GM18868 (cell line): Measurements from ENCODE around the gene RAD51B.

Experiments used
- ATAC-seq: cut with Tn5 transposase; IDR thresholded peaks from one replicate; pipeline ENCODE4 v1.9.1; 2021; ENCODE audit warnings: mild to moderate bottlenecking, moderate library complexity; ENCODE audit not compliant: unreplicated experiment

Gene RAD51B

GRCh38 chr14:68551045-68551683 is 731.6 kb downstream of the RAD51B start:
- no peak for ATAC-seq

- no peak for ATAC-seq
Measured at GRCh38 chr14:68552075-68552474, 732.5 kb downstream of the RAD51B start.

DNA sequence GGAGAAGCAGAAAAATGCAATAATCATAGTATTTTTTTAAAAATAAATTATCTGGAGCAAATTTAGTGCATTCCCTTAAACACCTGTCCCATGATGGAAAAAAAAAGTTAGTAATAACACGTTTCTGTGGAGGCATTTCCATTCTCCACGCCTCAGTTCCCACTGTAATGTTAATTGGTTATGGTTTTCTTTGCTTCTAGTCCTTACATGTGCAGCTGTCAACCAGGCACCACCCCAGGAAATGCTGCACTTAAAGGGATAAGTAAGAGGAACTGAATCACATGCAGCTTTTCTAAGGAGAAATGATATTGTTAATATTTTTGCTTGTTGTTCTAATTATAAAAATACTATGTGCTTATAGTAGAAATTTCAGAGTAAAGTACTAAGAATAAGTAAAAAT is 733.0 kb downstream of the RAD51B start:
- ATAC-seq, result no peak

GRCh38 chr14:68553311-68553710 is 733.7 kb downstream of the RAD51B start:
- no peak for ATAC-seq

DNA sequence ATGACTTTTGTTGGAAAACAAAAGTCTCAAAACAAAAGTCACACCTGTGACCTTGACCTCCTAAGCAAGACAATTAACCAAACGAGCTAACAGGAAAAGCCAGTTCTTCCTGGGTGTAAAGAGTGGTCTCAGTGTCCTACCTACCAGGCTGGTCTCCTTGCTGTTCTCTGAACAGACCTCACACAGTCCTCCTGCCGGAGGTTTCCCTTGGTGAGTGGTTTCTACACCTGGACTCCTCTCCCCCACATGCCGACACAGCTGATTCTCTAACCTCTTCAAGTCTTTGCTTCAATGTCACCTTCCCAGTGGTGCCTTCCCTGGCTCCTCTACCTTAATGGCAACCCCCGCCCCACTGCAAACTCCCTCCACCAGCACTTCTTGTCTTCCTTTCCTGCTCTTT is 734.7 kb downstream of the RAD51B start:
- ATAC-seq, result no peak

DNA sequence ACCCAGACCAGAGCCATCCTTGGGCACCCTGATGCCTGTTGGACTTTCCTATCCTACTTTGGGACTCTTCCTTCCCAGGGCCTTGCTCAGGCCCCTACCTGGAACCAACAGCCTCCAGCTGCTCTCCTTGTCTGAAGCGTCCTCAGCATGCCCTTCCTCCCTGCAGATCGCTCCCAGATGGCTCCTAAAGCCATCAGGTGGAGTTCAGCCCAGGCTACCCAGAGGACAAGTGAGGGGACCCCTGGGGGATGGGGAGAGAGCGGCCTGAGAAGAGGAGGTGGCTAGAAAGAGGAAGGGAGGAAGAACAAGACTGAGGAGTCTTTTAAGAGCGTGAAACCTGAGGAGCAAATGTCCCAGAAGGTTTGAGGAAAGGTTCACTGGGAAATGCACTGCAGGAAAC is 736.7 kb downstream of the RAD51B start:
- ATAC-seq, result no peak

- no peak for ATAC-seq
Measured at GRCh38 chr14:68557648-68558047, 738.1 kb downstream of the RAD51B start.

GRCh38 chr14:68558096-68558495 is 738.5 kb downstream of the RAD51B start:
- ATAC-seq, result no peak

- ATAC-seq, result no peak
Measured at GRCh38 chr14:68559949-68560348, 740.4 kb downstream of the RAD51B start.

- no peak for ATAC-seq
Measured at GRCh38 chr14:68561531-68562007, 742.0 kb downstream of the RAD51B start.

- ATAC-seq, result no peak
Measured at GRCh38 chr14:68562911-68563250, 743.3 kb downstream of the RAD51B start.

- ATAC-seq, result no peak
Measured at GRCh38 chr14:68563251-68564131, 743.9 kb downstream of the RAD51B start.

- ATAC-seq, result no peak
Measured at GRCh38 chr14:68564191-68564825, 744.7 kb downstream of the RAD51B start.

GRCh38 chr14:68564826-68565759 is 745.5 kb downstream of the RAD51B start:
- ATAC-seq, result no peak

GRCh38 chr14:68566075-68566474 is 746.5 kb downstream of the RAD51B start:
- no peak for ATAC-seq

- no peak for ATAC-seq
Measured at GRCh38 chr14:68568907-68569897, 749.6 kb downstream of the RAD51B start.

DNA sequence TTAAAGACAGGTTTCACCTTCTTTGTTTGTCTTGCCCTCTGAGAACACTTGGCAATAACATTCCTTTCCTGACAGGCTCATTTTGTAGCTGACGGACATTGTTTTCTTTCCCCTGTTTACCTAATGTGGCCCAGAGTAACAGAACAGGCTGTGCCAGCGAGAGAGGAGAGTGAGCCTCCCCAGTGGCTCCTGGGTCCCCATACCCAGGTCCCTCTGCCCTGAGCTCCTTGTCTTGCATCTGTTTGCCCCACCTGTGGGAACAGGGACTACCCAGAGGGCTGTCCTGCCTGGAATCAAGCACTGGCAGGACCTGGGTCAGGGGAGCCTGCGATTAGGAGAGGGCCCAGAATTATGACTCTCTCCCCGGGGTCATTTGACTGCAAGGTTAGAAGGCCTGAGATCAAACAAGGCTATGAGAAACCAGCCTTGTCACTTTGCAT is 750.4 kb downstream of the RAD51B start:
- ATAC-seq, result no peak

GRCh38 chr14:68571114-68571591 is 751.6 kb downstream of the RAD51B start:
- no peak for ATAC-seq

- no peak for ATAC-seq
Measured at GRCh38 chr14:68571928-68572525, 752.4 kb downstream of the RAD51B start.
